Stimulated activated CD4-positive, alpha-beta T cell treated with anti-CD3 and anti-CD28 coated beads, Interleukin-15, amount 100 ng/mL, for 1 hour (primary cell): Measurements from ENCODE around the gene RIN3.

Source experiments
- DNase-seq, 2 donors: peaks; one replicate each; pipeline ENCODE4 v3.0.0-alpha.2; 2020; ENCODE audit warnings: low read depth in 1 of 2, low spot score in 1 of 2

RIN3 gene

GRCh38 chr14:92595267-92595666 is 81.7 kb downstream of the RIN3 start:
- no peak for DNase-seq

GRCh38 chr14:92596331-92596907 is 82.8 kb downstream of the RIN3 start:
- no peak for DNase-seq

- no peak for DNase-seq
Measured at GRCh38 chr14:92597906-92598905, 84.6 kb downstream of the RIN3 start.

DNA sequence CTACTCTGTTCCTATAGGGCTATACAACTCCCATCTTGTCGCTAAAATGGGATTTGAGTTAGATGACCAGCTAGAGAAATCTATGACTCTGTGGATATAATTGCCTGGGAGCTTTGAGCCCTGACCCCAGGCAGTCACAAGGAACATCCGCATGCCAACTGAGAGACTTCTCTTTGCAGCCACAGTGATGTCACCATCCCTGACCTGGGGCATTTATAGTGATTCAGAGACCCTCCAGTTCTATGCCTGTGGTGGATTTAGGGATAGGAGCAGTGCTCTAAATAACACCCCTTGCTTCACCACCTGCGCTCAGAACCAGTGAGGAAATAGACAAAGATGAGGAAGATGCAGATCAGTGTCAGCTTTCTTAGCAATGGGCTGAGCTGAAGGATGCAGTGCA is 86.2 kb downstream of the RIN3 start:
- no peak for DNase-seq

DNA sequence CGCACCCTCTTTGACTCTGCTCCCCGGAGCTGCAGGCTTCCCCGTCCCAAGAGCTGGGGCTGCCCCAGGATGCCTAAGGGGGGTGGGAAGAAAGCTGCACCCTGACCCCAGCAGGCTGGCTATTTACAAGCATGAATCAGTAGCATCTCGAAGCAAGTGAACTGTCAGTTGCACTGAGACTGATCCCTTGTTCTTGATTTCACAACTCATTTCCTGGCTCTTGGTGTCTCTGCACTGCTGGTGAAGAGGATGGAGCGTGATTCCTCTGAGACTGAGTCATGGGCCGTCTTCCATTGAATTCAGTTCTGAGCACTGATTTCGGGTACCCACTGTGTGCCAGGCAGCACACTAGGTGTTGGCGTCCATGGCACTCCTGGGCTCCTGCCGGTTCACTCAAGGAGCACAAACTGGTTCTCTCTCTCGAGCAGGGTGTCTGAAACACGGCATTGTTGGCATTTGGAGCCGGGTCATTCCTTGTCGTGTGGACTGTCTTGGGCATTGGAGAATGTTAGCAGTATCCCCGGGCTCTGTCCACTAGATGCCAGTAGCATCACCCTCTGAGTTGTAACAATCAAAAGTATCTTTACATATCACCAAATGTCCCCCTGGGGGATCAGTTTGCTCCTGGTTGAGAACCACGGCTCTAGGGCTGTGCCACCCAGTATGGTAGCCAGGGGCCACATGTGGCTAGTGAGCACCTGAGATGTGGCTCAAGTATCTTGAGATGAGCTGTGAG is 86.9 kb downstream of the RIN3 start:
- no peak for DNase-seq

DNA sequence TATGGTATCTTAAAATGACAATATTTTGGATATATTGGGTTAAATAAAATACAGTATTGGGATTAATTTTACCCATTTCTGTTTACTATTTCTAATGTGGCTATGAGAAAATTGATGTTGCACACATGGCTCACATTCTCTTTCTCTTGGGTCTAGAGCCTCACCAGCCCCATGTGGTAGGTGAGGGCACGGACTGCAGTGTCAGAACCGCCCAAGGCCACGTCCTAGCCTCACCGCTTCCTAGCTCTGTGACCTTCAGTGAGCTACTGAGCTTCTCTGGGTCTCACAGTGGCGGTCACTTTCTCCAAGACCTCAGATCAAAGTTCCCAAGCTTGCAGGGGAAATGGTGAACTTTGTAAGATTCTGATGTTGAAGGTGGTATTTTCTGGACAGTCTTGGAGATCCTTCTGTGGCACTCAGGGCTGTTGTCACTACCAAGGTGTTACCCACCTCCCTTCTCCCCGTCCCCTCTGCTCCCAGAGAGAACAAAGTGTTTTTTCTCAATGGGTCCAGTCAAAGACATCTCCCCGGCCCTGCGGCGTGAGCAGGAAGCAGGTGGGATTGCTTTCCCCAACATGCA is 87.6 kb downstream of the RIN3 start:
- no peak for DNase-seq

- no peak for DNase-seq
Measured at GRCh38 chr14:92601757-92602417, 88.3 kb downstream of the RIN3 start.

GRCh38 chr14:92603309-92604242 is 90.0 kb downstream of the RIN3 start:
- peak; percentile 14 to 30 for DNase-seq

DNA sequence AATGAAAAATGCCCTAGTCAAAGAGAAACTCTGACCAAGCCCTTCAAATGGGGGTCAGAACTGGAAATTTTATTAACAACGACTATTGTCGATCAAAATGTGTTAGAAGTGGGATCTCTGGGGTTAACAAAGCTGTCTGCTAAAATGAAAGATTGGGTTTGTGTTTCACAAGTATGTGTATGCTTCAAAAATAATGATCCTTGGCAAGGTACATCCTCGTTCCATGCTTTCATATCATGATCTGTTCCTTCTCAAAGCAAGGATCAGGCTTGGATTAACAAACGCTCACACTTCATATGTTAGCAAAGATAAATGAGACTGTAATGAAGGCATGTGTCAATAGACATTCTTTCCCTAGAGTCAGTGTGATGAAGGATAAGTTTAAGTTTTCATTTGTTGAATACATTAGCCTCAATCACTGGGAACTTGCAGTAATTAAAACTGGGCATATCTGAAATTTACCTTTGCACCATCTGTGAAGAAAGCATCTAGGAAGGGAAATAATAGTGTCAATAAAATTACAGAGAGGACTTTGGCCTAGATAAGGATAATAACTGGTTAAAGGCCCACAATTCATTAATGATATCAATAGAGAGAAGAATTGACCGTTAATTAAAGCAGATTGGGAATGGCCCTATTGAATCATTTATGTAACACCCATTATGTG is 91.8 kb downstream of the RIN3 start:
- no peak for DNase-seq

DNA sequence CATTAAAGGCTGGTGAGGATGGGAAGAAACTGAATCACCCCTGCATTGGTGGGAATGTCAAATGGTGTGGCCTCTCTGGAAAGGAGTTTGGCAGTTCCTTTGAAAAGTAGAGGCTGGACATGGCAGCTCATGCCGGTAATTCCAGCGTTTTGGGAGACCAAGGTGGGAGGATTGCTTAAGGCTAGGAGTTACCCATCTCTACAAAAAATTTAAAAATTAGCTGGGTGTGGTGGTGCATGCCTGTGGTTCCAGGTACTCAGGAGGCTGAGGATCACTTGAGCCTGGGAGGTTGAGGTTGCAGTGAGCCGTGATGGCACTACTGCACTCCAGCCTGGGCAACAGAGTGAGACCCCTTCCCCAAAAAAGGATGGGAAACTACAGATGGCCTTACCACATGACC is 93.7 kb downstream of the RIN3 start:
- no peak for DNase-seq

DNA sequence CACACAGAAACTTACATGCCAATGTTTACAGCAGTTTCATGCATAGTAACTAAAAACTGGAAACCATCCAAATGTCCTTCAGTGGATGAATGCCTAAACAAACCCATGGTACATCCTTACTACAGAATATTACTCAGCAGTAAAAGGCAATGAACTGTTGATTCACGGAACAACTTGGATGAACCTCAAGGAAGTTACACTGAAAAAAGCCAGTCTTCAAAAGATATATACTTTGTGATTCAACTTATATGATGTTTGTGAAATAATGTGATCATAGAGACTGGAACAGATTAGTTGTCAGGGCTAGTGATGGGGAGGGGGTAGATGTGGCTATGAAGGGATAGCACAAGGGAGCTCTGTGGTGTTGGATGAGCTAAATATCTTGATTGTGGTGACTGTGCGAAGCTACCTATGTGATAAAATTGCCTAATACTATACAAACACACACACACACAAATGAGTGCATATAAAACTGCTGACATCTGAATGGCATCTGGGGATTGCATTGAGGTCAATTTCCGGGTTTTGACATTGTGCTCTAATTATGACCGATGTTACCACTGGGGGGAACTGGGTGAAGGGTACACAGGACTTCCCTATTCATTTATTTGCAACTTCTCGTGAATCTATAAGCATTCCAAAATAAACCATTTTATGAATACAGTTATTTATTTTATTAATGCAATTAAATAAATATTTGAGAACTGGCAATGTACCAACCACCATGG is 94.3 kb downstream of the RIN3 start:
- no peak for DNase-seq

- no peak for DNase-seq
Measured at GRCh38 chr14:92609955-92610354, 96.4 kb downstream of the RIN3 start.

- no peak for DNase-seq
Measured at GRCh38 chr14:92610849-92611271, 97.3 kb downstream of the RIN3 start.

GRCh38 chr14:92613008-92613658 is 99.6 kb downstream of the RIN3 start:
- DNase-seq, result peak; percentile 35 to 63

GRCh38 chr14:92613681-92614260 is 100.2 kb downstream of the RIN3 start:
- DNase-seq, result no peak

- peak; percentile 16 to 44 for DNase-seq
Measured at GRCh38 chr14:92615451-92615850, 101.9 kb downstream of the RIN3 start.

DNA sequence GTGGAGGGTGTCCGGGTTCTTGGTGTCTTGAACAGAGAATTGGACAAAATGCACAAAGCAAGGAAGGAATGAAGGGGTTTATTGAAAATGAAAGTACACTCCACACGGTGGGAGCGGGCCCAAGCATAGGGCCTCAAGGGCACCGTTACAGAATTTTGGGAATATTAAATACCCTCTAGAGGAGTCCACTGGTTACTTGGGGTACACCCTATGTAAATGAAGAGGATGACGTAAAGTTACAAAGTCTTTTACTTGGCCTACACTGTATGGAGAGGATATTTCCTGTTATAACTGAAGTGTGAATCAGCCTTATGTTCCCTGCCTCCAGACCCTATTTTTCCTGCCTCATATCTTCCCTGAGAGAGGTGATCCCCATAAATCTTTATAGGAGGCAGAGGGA is 102.6 kb downstream of the RIN3 start:
- DNase-seq, result no peak

DNA sequence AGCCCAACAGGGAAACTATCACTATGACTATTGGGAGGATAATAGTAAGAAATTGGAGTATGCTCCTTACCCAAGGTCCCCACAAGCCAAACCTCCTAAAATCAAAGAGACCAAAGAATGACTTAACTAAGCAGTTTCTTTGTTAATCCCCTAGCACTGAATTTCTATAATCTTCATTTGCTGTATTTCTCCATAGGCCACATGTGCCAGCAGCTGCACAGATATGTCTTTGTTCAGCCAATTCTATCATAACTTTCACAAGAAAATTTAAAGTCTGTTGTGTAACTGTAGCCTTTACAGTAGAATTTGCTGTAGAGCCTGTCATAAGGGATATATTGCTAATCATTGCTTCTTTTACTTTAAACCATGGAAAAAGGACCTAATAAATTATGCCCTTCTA is 104.0 kb downstream of the RIN3 start:
- no peak for DNase-seq
